Endothelial cell of umbilical vein (primary cell): ENCODE data around the gene TRIM3. TPM values are rescaled to one million over a fixed set of nuclear protein-coding genes. Genes with fewer than 3 reads are reported as not detected.

ENCODE experiments used
- BruUV-seq: library from RNA; stranded (reverse); fragments of 400-500 nt; replicated peaks from 2 replicates; lab custom pipeline; 2021; lab: Mats Ljungman, UMichigan
- CTCF ChIA-PET: fragments of 300-600, 350-600 bp; sonication (Branson Sonifier 250); formaldehyde crosslinking; loops from one replicate; lab custom pipeline; 2021; ENCODE audit warnings: antibody characterized with exemption, inconsistent platforms; lab: Charles Lee
- POLR2A ChIA-PET: fragments of 300-600, 350-600 bp; sonication (Branson Sonifier 250); formaldehyde crosslinking; loops from one replicate; lab custom pipeline; 2021; ENCODE audit warnings: antibody characterized with exemption, inconsistent platforms; lab: Charles Lee
- DNase-seq: peaks from one replicate; pipeline ENCODE4 v3.0.0-alpha.2; 2011; ENCODE audit warnings: low read depth, low spot score
- FAIRE-seq: peaks from 2 replicates; lab custom pipeline; 2011; peaks lifted over from hg19 to GRCh38; lab: Jason Lieb, UNC
- H2AFZ ChIP-seq: 2 replicates; pipeline ENCODE4 v1.6.0; 2012; ENCODE audit warnings: low read depth, low read length, control low read depth, inconsistent platforms
- H3K27ac ChIP-seq: 2 replicates; pipeline ENCODE4 v1.5.1; 2011; ENCODE audit warnings: low read depth, mild to moderate bottlenecking, control low read depth, low read length, moderate library complexity; ENCODE audit not compliant: insufficient read depth
- H3K27me3 ChIP-seq, 2 experiments: 2 replicates each; pipeline versions ENCODE4 v1.6.0 to v1.6.1; 2011; ENCODE audit warnings: low read length in 2 of 2, mixed read lengths in 1 of 2; ENCODE audit not compliant: control insufficient read depth in 2 of 2, insufficient read depth in 2 of 2
- H3K36me3 ChIP-seq, 2 experiments: 2 replicates in 1 of 2; 3 replicates in 1 of 2; pipeline ENCODE4 v1.5.1; 2011; ENCODE audit warnings: low read length in 2 of 2, mild to moderate bottlenecking in 1 of 2, moderate library complexity in 1 of 2; ENCODE audit not compliant: control insufficient read depth in 2 of 2, insufficient read depth in 2 of 2; ENCODE audit errors: extremely low read depth in 1 of 2
- H3K4me1 ChIP-seq: 3 replicates; pipeline ENCODE4 v1.5.1; 2011; ENCODE audit warnings: mild to moderate bottlenecking, low read length; ENCODE audit not compliant: control insufficient read depth, insufficient read depth; ENCODE audit errors: extremely low read depth
- H3K4me2 ChIP-seq: 2 replicates; pipeline ENCODE4 v1.6.1; 2011; ENCODE audit warnings: low read length, control low read depth, mixed read lengths; ENCODE audit not compliant: insufficient read depth
- H3K4me3 ChIP-seq, 3 experiments: fragments of 200-600 bp in 1 of 3; sonication (generic), shearing (Covaris generic) in 1 of 3; replicated peaks in 1 of 3; 2 replicates each; pipeline ENCODE4 v1.5.1; 2011 to 2016; ENCODE audit warnings: control low read depth in 3 of 3, low read length in 3 of 3, mild to moderate bottlenecking in 2 of 3, inconsistent platforms in 1 of 3, low read depth in 1 of 3, moderate library complexity in 1 of 3; ENCODE audit not compliant: insufficient read depth in 1 of 3
- H3K79me2 ChIP-seq: 2 replicates; pipeline ENCODE4 v1.6.0; 2012; ENCODE audit warnings: low read length, inconsistent platforms; ENCODE audit not compliant: control insufficient read depth, insufficient read depth
- H3K9ac ChIP-seq: replicated peaks from 2 replicates; pipeline ENCODE3; 2011; ENCODE audit warnings: low read length, control low read depth; ENCODE audit not compliant: insufficient read depth; ENCODE audit errors: extremely low read depth
- H3K9me1 ChIP-seq: replicated peaks from 3 replicates; pipeline ENCODE4 v1.6.0; 2011; ENCODE audit warnings: mild to moderate bottlenecking, low read length; ENCODE audit not compliant: control insufficient read depth, insufficient read depth; ENCODE audit errors: extremely low read depth
- H3K9me3 ChIP-seq: replicated peaks from 2 replicates; pipeline ENCODE4 v1.5.1; 2012; ENCODE audit warnings: low read length, inconsistent platforms; ENCODE audit not compliant: control insufficient read depth, insufficient read depth
- H4K20me1 ChIP-seq: replicated peaks from 2 replicates; pipeline ENCODE3; 2011; ENCODE audit warnings: mild to moderate bottlenecking, low read length; ENCODE audit not compliant: control insufficient read depth, insufficient read depth; ENCODE audit errors: extremely low read depth
- CTCF ChIP-seq, 2 donors: IDR thresholded peaks; 1 replicate in 1 of 2; 2 replicates in 1 of 2; pipeline ENCODE4 v1.5.1; 2011; ENCODE audit warnings: low read length in 2 of 2, mild to moderate bottlenecking in 2 of 2, moderate library complexity in 2 of 2, control low read depth in 1 of 2, inconsistent platforms in 1 of 2, low read depth in 1 of 2; ENCODE audit not compliant: insufficient read depth in 1 of 2; ENCODE audit errors: extremely low read depth in 1 of 2
- EZH2 ChIP-seq: IDR thresholded peaks from 2 replicates; pipeline ENCODE4 v1.6.1; 2012; ENCODE audit warnings: borderline replicate concordance, low read depth, mild to moderate bottlenecking, moderate library complexity, low read length, inconsistent platforms; ENCODE audit not compliant: severe bottlenecking
- FOS ChIP-seq: IDR thresholded peaks from 2 replicates; pipeline ENCODE4 v1.6.1; 2011; ENCODE audit warnings: mild to moderate bottlenecking, low read length, moderate library complexity, borderline replicate concordance; ENCODE audit not compliant: insufficient read depth
- GATA2 ChIP-seq: IDR thresholded peaks from 2 replicates; pipeline ENCODE4 v1.7.0; 2011; ENCODE audit warnings: low read depth, mild to moderate bottlenecking, moderate library complexity, mixed read lengths, low read length; ENCODE audit not compliant: insufficient read length, insufficient read depth
- JUN ChIP-seq: IDR thresholded peaks from 2 replicates; pipeline ENCODE4 v1.6.1; 2011; ENCODE audit warnings: borderline replicate concordance, low read depth; ENCODE audit not compliant: insufficient read length, insufficient read depth
- MAX ChIP-seq: IDR thresholded peaks from 2 replicates; pipeline ENCODE4 v1.6.1; 2011; ENCODE audit not compliant: insufficient read depth, insufficient read length
- MYC ChIP-seq: IDR thresholded peaks from one replicate; pipeline ENCODE4 v1.6.1; 2011; ENCODE audit warnings: mild to moderate bottlenecking, low read depth, low read length
- POLR2A ChIP-seq: IDR thresholded peaks from 2 replicates; pipeline ENCODE4 v1.6.1; 2012; ENCODE audit warnings: low read depth, mild to moderate bottlenecking, control low read depth, low read length
- POLR2AphosphoS5 ChIP-seq: IDR thresholded peaks from 2 replicates; pipeline ENCODE4 v1.6.1; 2012; ENCODE audit warnings: low read depth, mild to moderate bottlenecking, control low read depth, low read length, moderate library complexity; ENCODE audit not compliant: insufficient read depth
- dilution Hi-C: fragments of 300-500 bp; cut with MboI; formaldehyde crosslinking; loops from one replicate; pipeline ENCODE4 v1.15.0; 2019; ENCODE audit warnings: low sequenced_read_pairs; ENCODE audit not compliant: extremely low pct_ligation_motif_present
- intact Hi-C: fragments of 100-400 bp; cut with micrococcal nuclease; formaldehyde crosslinking; loops from one replicate; pipeline ENCODE4 v1.10.0; 2022
- polyA plus RNA-seq, 4 experiments: library from polyadenylated mRNA; depleted of rRNA in 3 of 4; stranded (reverse) in 3 of 4; unstranded in 1 of 4; fragments of >200 nt; gene quantifications; 2 replicates each; pipeline versions ENCODE4 v1.2.1 to v1.2.3, GENCODE V29; 2011 to 2012; ENCODE audit warnings: missing spikeins in 1 of 4
- total RNA-seq: library from RNA; stranded (reverse); gene quantifications from 2 replicates; pipeline ENCODE4 v1.2.3, GENCODE V29; 2021

The TRIM3 gene
- total and polyA plus RNA-seq, 2 donors (not counting 3 experiments of a cell fraction or from before 2014, with no cell fraction given): 21.8 to 29.2 TPM

- no peak for TF ChIP-seq GATA2
- Histone ChIP-seq H3K9ac (no peak overlapping the region), H4K20me1 (no peaks in the 10 kb centered on the region), H2AFZ (peak overlapping the region; percentile 96), H3K27ac (no peak overlapping the region), H3K4me3 (peak overlapping the region; percentile 78 to 88 (median 86)), H3K27me3 (peaks cover 5% of the 10 kb centered on the region in 2 experiments), H3K4me1 (peaks cover 10% of the 10 kb centered on the region), H3K79me2 (no peaks in the 10 kb centered on the region), H3K9me3 (no peaks in the 10 kb centered on the region), H3K36me3 (no peaks in the 10 kb centered on the region), H3K9me1 (no peaks in the 10 kb centered on the region), H3K4me2 (peak overlapping the region; percentile 86)
- BruUV-seq: TSS peak; percentile 65
- POLR2A ChIA-PET: interaction anchor here (1.3 kb wide), 1 partner anchor 28 kb away, joined by 5 read pairs; the partner anchor contains the start of gene SMPD1
- DNase-seq (peak; percentile 20), FAIRE-seq (peak; percentile 74)
- CTCF ChIA-PET: interaction anchor here (0.5 to 3.5 kb wide), 10 partner anchors 19 to 200 kb away, joined by 3 to 40 read pairs (median 4); partner anchors contain the start of genes ARFIP2 and TIMM10B
- dilution Hi-C loops: no loop called here
- intact Hi-C loops: loop anchor here (2.0 kb wide), 1 partner anchor 63 kb away; the partner anchor contains the start of genes ARFIP2 and TIMM10B
Measured at GRCh38 chr11:6417907-6418556, 55.7 kb downstream of the TRIM3 start.

- Histone ChIP-seq H3K9me3 (no peaks in the 10 kb centered on the region), H3K4me1 (peaks cover 10% of the 10 kb centered on the region), H4K20me1 (no peaks in the 10 kb centered on the region), H2AFZ (no peak overlapping the region), H3K4me2 (no peak overlapping the region), H3K79me2 (no peaks in the 10 kb centered on the region), H3K27me3 (no peaks in the 10 kb centered on the region), H3K4me3 (no peak overlapping the region), H3K27ac (no peak overlapping the region), H3K9me1 (no peaks in the 10 kb centered on the region), H3K36me3 (peaks cover 0 to 2% of the 10 kb centered on the region in 2 experiments), H3K9ac (no peak overlapping the region)
- dilution Hi-C loops: no loop called here
- DNase-seq: no peak
- intact Hi-C loops: no loop called here
- POLR2A ChIA-PET: no interaction called here
- TF ChIP-seq MAX (no peak), EZH2 (no peak), MYC (no peak), JUN (no peak), POLR2A (no peak), CTCF (IDR thresholded peaks at IDR 0.05; ENCODE audit: extremely low read depth in 1 of 2, insufficient read depth in 1 of 2, low read depth in 1 of 2, low read length in 2 of 2) (no peak), FOS (no peak), GATA2 (no peak), POLR2AphosphoS5 (no peak)
- BruUV-seq: no TSS peak
- CTCF ChIA-PET: interaction anchor here (0.7 kb wide), 1 partner anchor 37 kb away, joined by 3 read pairs; no protein-coding TSS in a partner anchor
- FAIRE-seq: no peak
Measured at GRCh38 chr11:6415797-6416196, 57.9 kb downstream of the TRIM3 start.
